Stromal cell of bone marrow (primary cell): Measurements from ENCODE around the gene SORCS2.

ENCODE experiments used
- DNase-seq: peaks from one replicate; pipeline ENCODE4 v3.0.0-alpha.2; 2012; ENCODE audit warnings: low read depth

SORCS2 gene

GRCh38 chr4:7510066-7510465, 317.7 kb downstream of the SORCS2 start:
- DNase-seq: no peak

GRCh38 chr4:7510538-7510937, 318.2 kb downstream of the SORCS2 start:
- DNase-seq: no peak

GRCh38 chr4:7511525-7511924, 319.2 kb downstream of the SORCS2 start:
- no peak for DNase-seq

- no peak for DNase-seq
Observed at GRCh38 chr4:7512428-7512827, 320.1 kb downstream of the SORCS2 start.

- DNase-seq: no peak
Observed at GRCh38 chr4:7512946-7513345, 320.6 kb downstream of the SORCS2 start.

- DNase-seq: peak; percentile 33
Observed at GRCh38 chr4:7513671-7514070, 321.3 kb downstream of the SORCS2 start.

- no peak for DNase-seq
Observed at GRCh38 chr4:7514281-7514680, 321.9 kb downstream of the SORCS2 start.

GRCh38 chr4:7514789-7515188, 322.5 kb downstream of the SORCS2 start:
- DNase-seq: no peak

GRCh38 chr4:7515390-7515902, 323.1 kb downstream of the SORCS2 start:
- DNase-seq: no peak

GRCh38 chr4:7516096-7516772, 323.9 kb downstream of the SORCS2 start:
- no peak for DNase-seq

GRCh38 chr4:7516773-7517144, 324.4 kb downstream of the SORCS2 start:
- no peak for DNase-seq

- DNase-seq: no peak
Observed at GRCh38 chr4:7518871-7519637, 326.7 kb downstream of the SORCS2 start.

GRCh38 chr4:7519638-7520376, 327.5 kb downstream of the SORCS2 start:
- no peak for DNase-seq

GRCh38 chr4:7521666-7522065, 329.3 kb downstream of the SORCS2 start:
- no peak for DNase-seq

- DNase-seq: no peak
Observed at GRCh38 chr4:7522452-7523220, 330.3 kb downstream of the SORCS2 start.

- no peak for DNase-seq
Observed at GRCh38 chr4:7523526-7523925, 331.2 kb downstream of the SORCS2 start.

- DNase-seq: no peak
Observed at GRCh38 chr4:7524064-7524682, 331.8 kb downstream of the SORCS2 start.

GRCh38 chr4:7524843-7525242, 332.5 kb downstream of the SORCS2 start:
- DNase-seq: no peak

GRCh38 chr4:7526491-7526890, 334.2 kb downstream of the SORCS2 start:
- no peak for DNase-seq

GRCh38 chr4:7526929-7527535, 334.7 kb downstream of the SORCS2 start:
- no peak for DNase-seq
